Gastroesophageal sphincter (tissue), 3 donors: ENCODE results near the gene MBOAT1.

Experiments used
- EP300 ChIP-seq: sonication (generic); formaldehyde crosslinking; IDR thresholded peaks from one replicate; pipeline ENCODE4 v1.6.1; 2017; ENCODE audit warnings: antibody characterized with exemption, mild to moderate bottlenecking
- TF ChIP-seq, protein P1 (sequence below), 4 experiments: fragments of 200-600 bp in 2 of 4; fragments of 450-650 bp in 2 of 4; sonication (generic) in 1 of 4; IDR thresholded peaks; one replicate each; pipeline ENCODE4 v1.5.1; 2017 to 2019; ENCODE audit warnings: antibody characterized with exemption in 4 of 4, mild to moderate bottlenecking in 2 of 4, moderate library complexity in 2 of 4

DNA sequence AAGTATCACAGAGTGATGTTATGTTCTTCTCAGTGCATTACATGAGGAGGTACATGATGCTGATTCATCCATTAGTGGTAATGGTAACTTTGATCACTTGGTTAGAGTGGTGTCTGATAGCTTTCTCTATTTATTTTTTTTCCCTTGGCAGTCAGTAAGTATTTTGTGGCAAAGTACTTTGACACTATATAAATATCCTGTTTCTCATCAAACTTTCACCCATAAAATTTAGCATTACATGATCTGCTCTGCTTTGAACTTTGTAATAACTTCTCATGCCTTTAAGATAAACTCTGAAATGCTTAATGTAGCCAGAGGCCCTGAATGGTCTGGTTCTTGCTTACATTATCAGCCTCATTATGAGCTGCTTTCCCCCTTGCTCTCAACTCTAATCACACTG lies 127.9 kb downstream of the MBOAT1 start:
- no peak for TF ChIP-seq EP300
- TF ChIP-seq, protein P1, sequence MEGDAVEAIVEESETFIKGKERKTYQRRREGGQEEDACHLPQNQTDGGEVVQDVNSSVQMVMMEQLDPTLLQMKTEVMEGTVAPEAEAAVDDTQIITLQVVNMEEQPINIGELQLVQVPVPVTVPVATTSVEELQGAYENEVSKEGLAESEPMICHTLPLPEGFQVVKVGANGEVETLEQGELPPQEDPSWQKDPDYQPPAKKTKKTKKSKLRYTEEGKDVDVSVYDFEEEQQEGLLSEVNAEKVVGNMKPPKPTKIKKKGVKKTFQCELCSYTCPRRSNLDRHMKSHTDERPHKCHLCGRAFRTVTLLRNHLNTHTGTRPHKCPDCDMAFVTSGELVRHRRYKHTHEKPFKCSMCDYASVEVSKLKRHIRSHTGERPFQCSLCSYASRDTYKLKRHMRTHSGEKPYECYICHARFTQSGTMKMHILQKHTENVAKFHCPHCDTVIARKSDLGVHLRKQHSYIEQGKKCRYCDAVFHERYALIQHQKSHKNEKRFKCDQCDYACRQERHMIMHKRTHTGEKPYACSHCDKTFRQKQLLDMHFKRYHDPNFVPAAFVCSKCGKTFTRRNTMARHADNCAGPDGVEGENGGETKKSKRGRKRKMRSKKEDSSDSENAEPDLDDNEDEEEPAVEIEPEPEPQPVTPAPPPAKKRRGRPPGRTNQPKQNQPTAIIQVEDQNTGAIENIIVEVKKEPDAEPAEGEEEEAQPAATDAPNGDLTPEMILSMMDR (IDR thresholded peaks at IDR 0.05): no peak
